Measurements from ENCODE around the gene FOXD4L1. TPM values are rescaled to one million over a fixed set of nuclear protein-coding genes. Genes with fewer than 3 reads are reported as not detected.
"Not testable (repeated sequence)": the region's sequence is repeated elsewhere in the genome, so short reads cannot be mapped to it uniquely, and the experiment has no call there.

FOXD4L1 gene
- total RNA-seq = not detected
- long read RNA-seq = 0 reads

DNA sequence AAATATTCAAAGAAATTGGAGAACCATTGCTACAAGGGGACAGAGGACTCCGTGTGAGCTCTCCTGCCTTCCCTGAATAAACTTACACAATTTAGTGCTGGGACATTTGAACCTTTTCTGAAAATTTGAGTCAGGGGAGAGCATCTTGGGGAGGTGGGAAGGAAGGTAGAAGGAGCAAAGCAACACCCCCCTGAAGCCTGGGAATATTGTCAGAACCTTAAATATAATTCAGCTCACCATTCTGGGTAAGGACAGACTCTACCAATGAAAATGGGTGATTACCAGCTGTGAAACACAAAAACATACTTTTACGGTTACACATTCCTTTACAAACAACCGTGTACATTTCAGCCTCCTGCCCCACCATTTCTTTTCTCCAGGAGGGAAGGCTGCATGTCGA lies at the start of gene FOXD4L1:
Gene FOXD4L1, plus strand, starts transcription at position 301 of the 400 bp plus-strand sequence. CDS start 592 bp downstream, outside the sequence.
- ATAC-seq (ENCODE audit: poor library complexity); DNase-seq; intact Hi-C loops (cut with DNase I): not testable (repeated sequence)

- DNase-seq; intact Hi-C loops (cut with DNase I); ATAC-seq (ENCODE audit: poor library complexity): not testable (repeated sequence)
Observed at GRCh38 chr2:113465770-113466169, 32.7 kb upstream of the FOXD4L1 start.

DNA sequence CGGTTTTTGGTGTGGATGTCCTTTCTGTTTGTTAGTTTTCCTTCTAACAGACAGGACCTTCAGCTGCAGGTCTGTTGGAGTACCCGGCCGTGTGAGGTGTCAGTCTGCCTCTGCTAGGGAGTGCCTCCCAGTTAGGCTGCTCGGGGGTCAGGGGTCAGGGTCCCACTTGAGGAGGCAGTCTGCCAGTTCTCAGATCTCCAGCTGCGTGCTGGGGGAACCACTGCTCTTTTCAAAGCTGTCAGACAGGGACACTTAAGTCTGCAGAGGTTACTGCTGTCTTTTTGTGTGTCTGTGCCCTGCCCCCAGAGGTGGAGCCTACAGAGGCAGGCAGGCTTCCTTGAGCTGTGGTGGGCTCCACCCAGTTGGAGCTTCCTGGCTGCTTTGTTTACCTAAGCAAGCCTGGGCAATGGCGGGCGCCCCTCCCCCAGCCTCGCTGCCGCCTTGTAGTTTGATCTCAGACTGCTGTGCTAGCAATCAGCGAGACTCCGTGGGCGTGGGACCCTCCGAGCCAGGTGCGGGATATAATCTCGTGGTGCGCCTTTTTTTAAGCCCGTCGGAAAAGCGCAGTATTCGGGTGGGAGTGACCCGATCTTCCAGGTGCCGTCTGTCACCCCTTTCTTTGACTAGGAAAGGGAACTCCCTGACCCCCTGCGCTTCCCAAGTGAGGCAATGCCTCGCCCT lies 21.6 kb upstream of the FOXD4L1 start:
- ATAC-seq (ENCODE audit: poor library complexity); intact Hi-C loops (cut with DNase I): not testable (repeated sequence)

GRCh38 chr2:113496527-113496926 lies 1.9 kb upstream of the FOXD4L1 start:
- ATAC-seq (ENCODE audit: poor library complexity); DNase-seq; intact Hi-C loops (cut with DNase I): not testable (repeated sequence)

More for the DNA sequence above, 21.6 kb upstream of the FOXD4L1 start:
- DNase-seq = not testable (repeated sequence)

- intact Hi-C loops (cut with DNase I); ATAC-seq (ENCODE audit: poor library complexity); DNase-seq: not testable (repeated sequence)
Observed at GRCh38 chr2:113499019-113499885, 787 bp downstream of the FOXD4L1 start.

GRCh38 chr2:113499886-113500722 lies 1.6 kb downstream of the FOXD4L1 start:
- ATAC-seq (ENCODE audit: poor library complexity); DNase-seq: not testable (repeated sequence)

DNA sequence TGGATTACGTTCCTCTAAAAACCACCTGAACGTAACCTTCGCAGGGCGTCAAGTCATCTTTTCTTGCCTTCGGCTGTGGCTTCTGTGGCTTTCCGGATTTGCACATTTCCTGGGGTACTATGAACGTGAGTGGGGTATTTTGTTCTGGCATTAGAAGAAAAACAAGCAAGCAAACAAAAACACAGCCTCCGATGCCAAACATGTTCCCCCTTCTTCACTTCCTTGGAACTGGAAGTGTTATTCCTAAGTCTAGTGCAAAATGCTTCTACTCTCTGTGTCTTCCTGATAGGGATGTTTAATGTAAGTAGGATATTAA lies 2.2 kb downstream of the FOXD4L1 start:
- DNase-seq; intact Hi-C loops (cut with DNase I); ATAC-seq (ENCODE audit: poor library complexity): not testable (repeated sequence)

More at GRCh38 chr2:113499886-113500722, 1.6 kb downstream of the FOXD4L1 start:
- intact Hi-C loops (cut with DNase I) = not testable (repeated sequence)

DNA sequence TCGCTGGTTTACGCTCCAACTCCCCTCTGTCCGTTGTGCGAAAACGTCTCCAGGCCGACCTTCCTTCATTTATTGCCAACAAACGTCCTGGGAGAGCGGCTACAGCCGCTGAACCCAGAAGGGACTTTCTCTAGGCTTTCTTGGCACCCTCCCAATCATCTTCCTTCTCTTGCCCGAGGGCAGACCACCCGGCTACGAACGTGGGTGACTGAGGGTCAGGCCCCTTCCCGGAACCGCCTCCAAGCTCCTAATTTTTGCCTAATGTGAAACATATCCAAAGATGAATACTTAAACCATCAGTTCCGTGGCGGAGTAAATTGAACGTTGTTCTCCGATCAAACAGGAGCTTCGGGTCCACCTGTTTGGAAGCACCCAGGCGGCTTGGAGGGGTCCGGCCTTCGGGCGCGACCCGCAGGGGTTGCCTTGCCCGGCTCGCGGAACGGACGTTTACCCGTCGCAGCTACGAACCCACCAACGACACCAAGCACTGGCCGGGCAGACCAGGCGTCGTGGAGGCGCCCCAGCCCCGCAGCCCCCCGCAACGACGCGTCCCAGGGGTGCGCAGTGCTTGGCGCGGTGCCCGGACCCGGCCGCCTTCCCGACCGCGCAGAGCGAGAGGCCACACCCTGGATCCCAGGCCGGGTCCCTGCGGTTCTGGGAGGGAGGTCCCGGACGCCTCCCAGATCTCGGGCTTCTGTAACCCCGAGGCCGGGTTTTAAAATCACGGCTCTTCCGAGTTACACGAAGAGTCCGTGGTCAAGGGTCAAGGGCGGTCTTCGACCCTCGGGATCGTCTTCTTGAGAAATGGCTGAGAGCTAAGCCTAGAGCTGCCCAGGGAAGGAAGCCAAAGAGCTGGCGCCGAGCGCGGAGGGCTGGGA lies 4.0 kb downstream of the FOXD4L1 start:
- peak; percentile 57 for ATAC-seq (ENCODE audit: poor library complexity)
- DNase-seq = peak; percentile 34
- intact Hi-C loops (cut with DNase I) = not testable (repeated sequence)

DNA sequence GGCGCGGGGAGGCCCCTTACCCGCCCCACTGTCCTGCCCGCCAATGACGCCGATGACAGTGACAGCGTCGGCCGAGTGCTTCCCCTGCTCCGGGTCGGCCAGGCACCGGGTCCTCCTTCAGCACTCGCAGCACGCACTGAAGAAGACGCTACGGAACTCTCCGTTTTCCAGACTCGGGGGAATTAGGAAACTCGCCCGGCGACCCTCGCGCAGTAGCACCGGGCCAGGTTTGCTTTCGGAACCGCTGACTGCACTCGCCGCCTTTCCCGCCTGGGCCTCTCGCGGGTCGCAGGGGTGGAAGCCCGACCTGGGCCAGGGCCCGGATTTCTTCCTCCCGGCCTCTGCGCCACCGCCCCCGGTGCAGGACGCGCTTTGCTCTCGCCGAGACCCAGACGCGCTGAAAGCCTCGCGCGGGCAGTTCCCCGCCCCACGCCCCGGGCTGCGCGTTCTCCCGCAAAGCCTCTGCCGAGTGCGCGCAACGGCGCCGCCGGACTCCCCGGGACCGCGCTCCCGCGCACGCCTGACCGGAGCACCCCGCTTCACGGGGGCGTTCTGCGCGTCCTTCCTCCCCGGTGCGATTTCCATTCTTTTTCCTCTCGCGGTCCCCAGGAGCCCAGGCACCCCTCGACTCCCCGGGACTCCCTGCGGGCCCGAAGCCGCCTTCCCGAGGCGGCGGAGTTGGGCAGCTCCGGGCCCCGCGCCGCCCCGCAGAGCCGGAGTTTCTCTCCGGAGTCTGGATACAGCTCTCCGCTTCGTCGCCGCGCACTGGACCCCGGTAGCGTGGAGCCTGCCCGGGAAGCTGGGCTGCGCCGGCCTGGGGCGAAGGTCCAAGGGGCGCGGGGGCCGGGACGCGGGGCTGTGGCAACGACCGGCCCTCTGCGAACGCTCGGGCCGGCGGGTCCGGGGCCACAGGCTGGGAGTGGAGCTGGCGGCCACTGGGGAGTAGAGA lies 4.9 kb downstream of the FOXD4L1 start:
- ATAC-seq (ENCODE audit: poor library complexity) (peak; percentile 76), DNase-seq (peak; percentile 59)
- intact Hi-C loops (cut with DNase I) = not testable (repeated sequence)

DNA sequence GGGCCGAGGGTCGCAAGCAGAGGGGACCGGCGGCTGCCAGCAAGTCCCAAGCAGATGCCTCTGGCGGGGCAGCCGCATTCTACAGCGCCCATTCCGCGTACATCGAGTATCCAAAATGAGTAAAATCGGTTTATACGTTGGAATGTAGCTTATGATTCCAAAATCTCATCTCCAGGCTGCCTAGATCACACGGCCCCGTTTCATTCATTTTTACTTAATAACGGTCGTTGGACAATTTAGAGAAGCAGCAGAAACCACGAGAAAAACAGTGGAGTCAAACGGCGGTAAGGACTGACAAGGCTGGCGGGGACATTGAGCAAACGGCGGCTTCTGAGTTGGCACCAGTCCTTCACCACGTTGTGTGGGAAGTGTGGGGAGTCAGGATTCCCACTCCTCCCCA lies 5.6 kb downstream of the FOXD4L1 start:
- intact Hi-C loops (cut with DNase I); DNase-seq; ATAC-seq (ENCODE audit: poor library complexity): not testable (repeated sequence)

- intact Hi-C loops (cut with DNase I); ATAC-seq (ENCODE audit: poor library complexity); DNase-seq: not testable (repeated sequence)
Observed at GRCh38 chr2:113507394-113508140, 9.1 kb downstream of the FOXD4L1 start.

DNA sequence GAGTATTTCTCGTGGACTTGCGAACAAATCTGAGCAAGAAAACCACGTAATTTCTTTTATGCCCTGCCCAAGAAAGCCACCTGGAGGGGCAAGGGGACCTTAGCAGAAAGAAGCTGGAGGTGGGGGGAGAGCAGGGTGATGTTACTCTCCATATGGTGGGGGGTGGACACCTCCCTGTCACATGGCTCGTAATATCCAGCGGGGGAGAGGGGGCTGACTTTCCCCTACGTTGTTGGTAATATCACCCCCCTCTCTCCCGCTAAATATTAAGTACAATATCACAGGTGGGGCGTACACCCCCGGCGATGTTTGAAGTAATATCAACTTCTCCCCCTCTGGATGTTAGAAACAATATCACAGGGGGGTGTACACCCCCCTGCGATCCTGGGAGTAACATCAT lies 9.7 kb downstream of the FOXD4L1 start:
- DNase-seq; intact Hi-C loops (cut with DNase I); ATAC-seq (ENCODE audit: poor library complexity): not testable (repeated sequence)

GRCh38 chr2:113510913-113511312 lies 12.4 kb downstream of the FOXD4L1 start:
- ATAC-seq (ENCODE audit: poor library complexity); DNase-seq; intact Hi-C loops (cut with DNase I): not testable (repeated sequence)

DNA sequence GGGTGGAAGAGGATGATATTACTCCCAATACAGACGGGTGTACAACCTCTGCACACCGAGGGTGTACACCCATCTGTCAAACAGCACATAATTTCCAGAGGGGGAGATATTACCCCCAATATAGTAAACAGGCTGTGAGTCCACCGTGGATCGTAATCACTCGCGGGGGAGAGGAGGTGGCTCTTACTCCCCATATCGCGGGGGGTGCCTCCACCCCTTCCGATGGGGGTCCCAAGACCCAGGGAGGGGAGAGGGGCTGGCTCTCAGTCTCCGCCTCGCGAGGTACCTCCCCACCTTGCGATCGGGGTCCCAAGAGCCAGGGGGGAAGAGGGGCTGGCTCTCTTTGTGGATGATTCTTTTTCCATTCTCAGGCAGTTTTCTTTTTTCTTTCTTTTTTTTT lies 13.4 kb downstream of the FOXD4L1 start:
- DNase-seq; ATAC-seq (ENCODE audit: poor library complexity); intact Hi-C loops (cut with DNase I): not testable (repeated sequence)

DNA sequence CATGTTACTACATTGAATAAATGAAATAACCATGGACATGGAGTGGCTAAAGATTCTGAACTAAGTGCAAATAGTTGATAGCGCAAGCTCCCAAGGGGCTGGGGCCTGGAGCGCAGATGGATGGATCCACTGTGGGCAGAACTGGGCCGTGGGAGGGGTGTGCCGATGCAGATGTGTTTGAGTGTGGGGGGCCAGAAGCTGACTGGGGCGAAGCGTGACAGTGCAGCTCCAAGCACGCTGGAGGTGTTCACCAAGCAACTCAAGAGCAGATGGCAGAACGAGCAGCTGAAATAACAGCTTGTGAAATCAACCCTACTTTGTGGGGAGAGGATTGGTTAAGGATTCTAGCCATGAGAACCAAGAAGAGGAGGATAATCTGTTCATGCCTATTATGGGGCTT lies 17.0 kb downstream of the FOXD4L1 start:
- DNase-seq; intact Hi-C loops (cut with DNase I); ATAC-seq (ENCODE audit: poor library complexity): not testable (repeated sequence)

DNA sequence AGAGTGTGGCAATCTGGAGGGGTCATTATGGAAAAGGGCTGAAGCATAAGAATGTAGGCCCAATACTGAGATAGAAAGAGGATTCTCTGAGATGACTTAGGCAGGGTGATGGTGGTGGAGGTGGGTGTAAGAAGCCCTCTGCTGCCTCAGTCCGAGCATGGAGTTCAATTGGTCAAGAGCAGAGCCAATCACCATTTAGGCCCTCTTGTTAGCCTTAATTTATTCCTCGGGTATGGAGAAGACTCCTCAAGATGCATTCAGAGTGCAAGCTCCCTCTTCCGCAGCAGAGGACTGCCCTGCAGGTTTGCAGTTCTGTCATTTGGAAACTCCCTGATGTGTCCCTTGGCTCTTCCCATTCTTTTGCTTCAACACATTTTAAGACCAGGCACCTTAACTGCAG lies 17.5 kb downstream of the FOXD4L1 start:
- ATAC-seq (ENCODE audit: poor library complexity); DNase-seq; intact Hi-C loops (cut with DNase I): not testable (repeated sequence)
